Measurements from ENCODE around the gene STX8.

DNA sequence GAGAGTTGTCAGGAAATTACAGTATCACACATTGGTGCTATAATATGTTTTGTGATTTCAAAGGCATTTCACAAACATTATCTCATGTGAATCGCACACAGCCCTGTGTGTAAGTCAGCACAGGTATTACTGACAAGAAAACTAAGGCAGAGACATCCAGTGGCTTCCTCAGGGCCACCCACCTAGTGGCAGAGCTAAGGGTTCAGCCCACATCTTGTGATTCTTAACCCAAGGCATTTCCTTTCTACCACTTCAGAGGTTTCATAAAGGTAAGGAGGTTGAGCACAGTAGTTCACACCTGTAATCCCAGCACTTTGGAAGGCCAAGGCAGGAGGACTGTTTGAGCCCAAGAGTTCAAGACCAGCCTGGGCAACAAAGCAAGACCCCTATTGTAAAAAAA lies 58.2 kb downstream of the STX8 start:
- TF ChIP-seq, protein P1, sequence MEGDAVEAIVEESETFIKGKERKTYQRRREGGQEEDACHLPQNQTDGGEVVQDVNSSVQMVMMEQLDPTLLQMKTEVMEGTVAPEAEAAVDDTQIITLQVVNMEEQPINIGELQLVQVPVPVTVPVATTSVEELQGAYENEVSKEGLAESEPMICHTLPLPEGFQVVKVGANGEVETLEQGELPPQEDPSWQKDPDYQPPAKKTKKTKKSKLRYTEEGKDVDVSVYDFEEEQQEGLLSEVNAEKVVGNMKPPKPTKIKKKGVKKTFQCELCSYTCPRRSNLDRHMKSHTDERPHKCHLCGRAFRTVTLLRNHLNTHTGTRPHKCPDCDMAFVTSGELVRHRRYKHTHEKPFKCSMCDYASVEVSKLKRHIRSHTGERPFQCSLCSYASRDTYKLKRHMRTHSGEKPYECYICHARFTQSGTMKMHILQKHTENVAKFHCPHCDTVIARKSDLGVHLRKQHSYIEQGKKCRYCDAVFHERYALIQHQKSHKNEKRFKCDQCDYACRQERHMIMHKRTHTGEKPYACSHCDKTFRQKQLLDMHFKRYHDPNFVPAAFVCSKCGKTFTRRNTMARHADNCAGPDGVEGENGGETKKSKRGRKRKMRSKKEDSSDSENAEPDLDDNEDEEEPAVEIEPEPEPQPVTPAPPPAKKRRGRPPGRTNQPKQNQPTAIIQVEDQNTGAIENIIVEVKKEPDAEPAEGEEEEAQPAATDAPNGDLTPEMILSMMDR (IDR thresholded peaks at IDR 0.05; ENCODE audit: insufficient read depth, low read depth, low read length) = no peak
- no peak for TF ChIP-seq EZH2 (IDR thresholded peaks at IDR 0.05; ENCODE audit: insufficient read depth, low read length)

All from astrocyte (in vitro differentiated cells and primary cell).